ENCODE results near the gene ASB15. TPM values are rescaled to one million over a fixed set of nuclear protein-coding genes. Genes with fewer than 3 reads are reported as not detected.

Gene ASB15
- total RNA-seq, 1 donor from 2014 or later: not detected

GRCh38 chr7:123655614-123656013 lies 54.0 kb downstream of the ASB15 start, which contains the start of gene LMOD2:
LMOD2 (plus strand) TSS chr7:123655866; CDS start chr7:123655964, 98 bp downstream.
- no peaks in the 10 kb centered on the region for H3K4me1 Mint-ChIP-seq (ENCODE audit: unreplicated experiment)
- no peak within 1 kb of the TSS for H3K4me3 Mint-ChIP-seq (ENCODE audit: unreplicated experiment)
- DNase-seq (ENCODE audit: extremely low spot score, unreplicated experiment): no peak
- no peaks in the 10 kb centered on the region for H3K36me3 Mint-ChIP-seq (ENCODE audit: unreplicated experiment)
- H3K9me3 Mint-ChIP-seq (ENCODE audit: unreplicated experiment): no peaks in the 10 kb centered on the region
- H3K27ac Mint-ChIP-seq (ENCODE audit: unreplicated experiment): no peak within 1 kb of the TSS
- no peak for TF ChIP-seq CTCF (IDR thresholded peaks at IDR 0.05)
- H3K27me3 Mint-ChIP-seq (ENCODE audit: unreplicated experiment): peaks cover 10% of the 10 kb centered on the region

GRCh38 chr7:123656544-123657303 lies 55.1 kb downstream of the ASB15 start:
- H3K27me3 Mint-ChIP-seq (ENCODE audit: unreplicated experiment): peaks cover 17% of the 10 kb centered on the region
- H3K4me3 Mint-ChIP-seq (ENCODE audit: unreplicated experiment): no peak overlapping the region
- H3K4me1 Mint-ChIP-seq (ENCODE audit: unreplicated experiment): no peaks in the 10 kb centered on the region
- no peaks in the 10 kb centered on the region for H3K9me3 Mint-ChIP-seq (ENCODE audit: unreplicated experiment)
- no peak for TF ChIP-seq CTCF (IDR thresholded peaks at IDR 0.05)
- no peak overlapping the region for H3K27ac Mint-ChIP-seq (ENCODE audit: unreplicated experiment)
- no peaks in the 10 kb centered on the region for H3K36me3 Mint-ChIP-seq (ENCODE audit: unreplicated experiment)
- no peak for DNase-seq (ENCODE audit: extremely low spot score, unreplicated experiment)

- no peak for DNase-seq (ENCODE audit: extremely low spot score, unreplicated experiment)
- H3K27ac Mint-ChIP-seq (ENCODE audit: unreplicated experiment): no peak overlapping the region
- H3K4me1 Mint-ChIP-seq (ENCODE audit: unreplicated experiment): no peaks in the 10 kb centered on the region
- peaks cover 17% of the 10 kb centered on the region for H3K27me3 Mint-ChIP-seq (ENCODE audit: unreplicated experiment)
- H3K9me3 Mint-ChIP-seq (ENCODE audit: unreplicated experiment): no peaks in the 10 kb centered on the region
- no peak overlapping the region for H3K4me3 Mint-ChIP-seq (ENCODE audit: unreplicated experiment)
- no peak for TF ChIP-seq CTCF (IDR thresholded peaks at IDR 0.05)
- H3K36me3 Mint-ChIP-seq (ENCODE audit: unreplicated experiment): no peaks in the 10 kb centered on the region
Measured at GRCh38 chr7:123657304-123657685, 55.7 kb downstream of the ASB15 start.

- no peak for DNase-seq (ENCODE audit: extremely low spot score, unreplicated experiment)
- Mint-ChIP-seq H3K4me3 (ENCODE audit: unreplicated experiment) (no peak overlapping the region), H3K9me3 (ENCODE audit: unreplicated experiment) (no peaks in the 10 kb centered on the region), H3K27ac (ENCODE audit: unreplicated experiment) (no peak overlapping the region), H3K36me3 (ENCODE audit: unreplicated experiment) (no peaks in the 10 kb centered on the region), H3K4me1 (ENCODE audit: unreplicated experiment) (no peaks in the 10 kb centered on the region), H3K27me3 (ENCODE audit: unreplicated experiment) (peaks cover 20% of the 10 kb centered on the region)
- no peak for TF ChIP-seq CTCF (IDR thresholded peaks at IDR 0.05)
Measured at GRCh38 chr7:123658023-123658422, 56.4 kb downstream of the ASB15 start.

GRCh38 chr7:123660514-123661354 lies 59.1 kb downstream of the ASB15 start:
- no peak overlapping the region for H3K27ac Mint-ChIP-seq (ENCODE audit: unreplicated experiment)
- H3K4me3 Mint-ChIP-seq (ENCODE audit: unreplicated experiment): no peak overlapping the region
- no peaks in the 10 kb centered on the region for H3K36me3 Mint-ChIP-seq (ENCODE audit: unreplicated experiment)
- peaks cover 35% of the 10 kb centered on the region for H3K27me3 Mint-ChIP-seq (ENCODE audit: unreplicated experiment)
- no peak for DNase-seq (ENCODE audit: extremely low spot score, unreplicated experiment)
- no peaks in the 10 kb centered on the region for H3K9me3 Mint-ChIP-seq (ENCODE audit: unreplicated experiment)
- no peaks in the 10 kb centered on the region for H3K4me1 Mint-ChIP-seq (ENCODE audit: unreplicated experiment)
- no peak for TF ChIP-seq CTCF (IDR thresholded peaks at IDR 0.05)

All from osteocyte (in vitro differentiated cells).